GM23338 (cell line): ENCODE measurements around the gene ACTMAP. TPM values are rescaled to one million over a fixed set of nuclear protein-coding genes. Genes with fewer than 3 reads are reported as not detected.

ENCODE experiments used
- ATAC-seq: fragments of 200-7000 bp; cut with Tn5 transposase; 3 replicates; pipeline ENCODE4 v1.9.1; 2020
- DNase-seq: peaks from one replicate; pipeline ENCODE4 v3.0.0-alpha.2; 2015; ENCODE audit warnings: low spot score
- H2AFZ ChIP-seq: fragments of 200-600 bp; sonication (generic); 2 replicates; pipeline ENCODE4 v1.8.0; 2016; ENCODE audit warnings: antibody characterized with exemption, mild to moderate bottlenecking, moderate library complexity
- H3F3A ChIP-seq: fragments of 200-600 bp; sonication (generic); replicated peaks from 2 replicates; pipeline ENCODE4 v1.8.0; 2017; ENCODE audit warnings: antibody characterized with exemption, mixed run types, low read depth
- H3K27ac ChIP-seq: fragments of 200-600 bp; sonication (generic); 2 replicates; pipeline ENCODE4 v1.6.1; 2016; ENCODE audit warnings: low read depth
- H3K27me3 ChIP-seq: fragments of 200-600 bp; sonication (generic); 2 replicates; pipeline ENCODE4 v1.8.0; 2016; ENCODE audit warnings: mild to moderate bottlenecking, mixed run types, moderate library complexity; ENCODE audit not compliant: insufficient read depth
- H3K36me3 ChIP-seq: fragments of 200-600 bp; sonication (generic); 2 replicates; pipeline ENCODE4 v1.8.0; 2016; ENCODE audit warnings: mild to moderate bottlenecking; ENCODE audit not compliant: insufficient read depth
- H3K4me1 ChIP-seq: fragments of 200-600 bp; sonication (generic); 2 replicates; pipeline ENCODE4 v1.8.0; 2016; ENCODE audit warnings: mild to moderate bottlenecking, moderate library complexity; ENCODE audit not compliant: insufficient read depth
- H3K4me2 ChIP-seq: fragments of 200-600 bp; sonication (generic); 2 replicates; pipeline ENCODE4 v1.7.1; 2017; ENCODE audit warnings: mixed run types
- H3K4me3 ChIP-seq: fragments of 200-600 bp; sonication (generic); 2 replicates; pipeline ENCODE4 v1.6.1; 2016; ENCODE audit warnings: mixed run types
- H3K79me2 ChIP-seq: fragments of 200-600 bp; sonication (generic); replicated peaks from 2 replicates; pipeline ENCODE4 v1.8.0; 2017; ENCODE audit warnings: mild to moderate bottlenecking; ENCODE audit not compliant: insufficient read depth
- H3K9me2 ChIP-seq: fragments of 200-600 bp; sonication (generic); 2 replicates; pipeline ENCODE4 v1.8.0; 2017; ENCODE audit not compliant: insufficient read depth
- H4K20me1 ChIP-seq: fragments of 200-600 bp; sonication (generic); replicated peaks from 2 replicates; pipeline ENCODE4 v1.8.0; 2017; ENCODE audit warnings: mild to moderate bottlenecking; ENCODE audit not compliant: insufficient read depth
- H3K27ac Mint-ChIP-seq: 2 replicates; pipeline ENCODE4 v1.8.0; 2020; ENCODE audit warnings: inconsistent platforms, mild to moderate bottlenecking, moderate library complexity, mixed read lengths
- H3K27me3 Mint-ChIP-seq: 3 replicates; pipeline ENCODE4 v1.8.0; 2022; ENCODE audit warnings: low read depth, mild to moderate bottlenecking, moderate library complexity, mixed read lengths, inconsistent platforms; ENCODE audit not compliant: insufficient read depth, poor library complexity
- H3K36me3 Mint-ChIP-seq: 3 replicates; pipeline ENCODE4 v1.8.0; 2021; ENCODE audit warnings: low read depth, mild to moderate bottlenecking, inconsistent platforms, moderate library complexity, mixed read lengths
- H3K4me1 Mint-ChIP-seq: 3 replicates; pipeline ENCODE4 v1.8.0; 2020; ENCODE audit warnings: mild to moderate bottlenecking, inconsistent platforms, mixed read lengths
- H3K4me3 Mint-ChIP-seq: 3 replicates; pipeline ENCODE4 v1.8.0; 2021; ENCODE audit warnings: moderate library complexity, mild to moderate bottlenecking, inconsistent platforms, mixed read lengths
- H3K9me3 Mint-ChIP-seq: 3 replicates; pipeline ENCODE4 v1.8.0; 2020; ENCODE audit warnings: moderate library complexity, mild to moderate bottlenecking, inconsistent platforms, mixed read lengths
- CREB1 ChIP-seq: fragments of 250-450 bp; sonication (Bioruptor Pico); IDR thresholded peaks from 2 replicates; pipeline ENCODE4 v1.5.0; 2020; ENCODE audit warnings: low read depth, mild to moderate bottlenecking, moderate library complexity
- ETS1 ChIP-seq: IDR thresholded peaks from 2 replicates; pipeline ENCODE4 v1.6.1; 2016; ENCODE audit warnings: antibody characterized with exemption
- EZH2 ChIP-seq: fragments of 200-600 bp; sonication (generic); IDR thresholded peaks from one replicate; pipeline ENCODE4 v1.8.0; 2017; ENCODE audit warnings: antibody characterized with exemption, mild to moderate bottlenecking, low read depth; ENCODE audit not compliant: unreplicated experiment
- EZH2phosphoT487 ChIP-seq: fragments of 200-600 bp; sonication (generic); IDR thresholded peaks from one replicate; pipeline ENCODE4 v1.8.1; 2018; ENCODE audit warnings: antibody characterized with exemption; ENCODE audit not compliant: unreplicated experiment
- JUNB ChIP-seq: IDR thresholded peaks from one replicate; pipeline ENCODE4 v1.6.1; 2016; ENCODE audit warnings: antibody characterized with exemption; ENCODE audit not compliant: unreplicated experiment
- NANOG ChIP-seq: IDR thresholded peaks from 2 replicates; pipeline ENCODE4 v1.6.1; 2016; ENCODE audit warnings: antibody characterized with exemption, borderline replicate concordance
- POLR2AphosphoS5 ChIP-seq: IDR thresholded peaks from 2 replicates; pipeline ENCODE4 v1.6.1; 2016; ENCODE audit warnings: antibody characterized with exemption, low read depth
- STAT1 ChIP-seq: IDR thresholded peaks from one replicate; pipeline ENCODE4 v1.6.1; 2016; ENCODE audit warnings: antibody characterized with exemption; ENCODE audit not compliant: unreplicated experiment
- ZNF331 ChIP-seq: fragments of 250-450 bp; sonication (Bioruptor Pico); IDR thresholded peaks from 2 replicates; pipeline ENCODE4 v1.5.0; 2020; ENCODE audit warnings: low read depth, mild to moderate bottlenecking, moderate library complexity
- polyA plus RNA-seq: library from polyadenylated mRNA; unstranded; fragments of >200 nt; fragmentation: Nextera tagmentation; extraction: Ambion mirVana; gene quantifications from 2 replicates; pipeline ENCODE4 v1.2.1, GENCODE V29; 2016
- total RNA-seq: library from RNA; depleted of rRNA; stranded (reverse); fragments of >200 nt; shearing (Covaris generic); gene quantifications from 2 replicates; pipeline ENCODE4 v1.2.3, GENCODE V29; 2014

ACTMAP gene
- total and polyA plus RNA-seq, 2 experiments from 2014 or later: 14.9 to 16.7 TPM

GRCh38 chr19:40778706-40779284 lies 28.5 kb upstream of the ACTMAP start:
- Histone ChIP-seq H3K36me3 (no peaks in the 10 kb centered on the region), H3K4me2 (peak overlapping the region; percentile 76), H3F3A (peaks cover 5% of the 10 kb centered on the region; the same call in 1 of the 2 replicates), H3K27me3 (no peaks in the 10 kb centered on the region), H3K9me2 (no peaks in the 10 kb centered on the region), H2AFZ (no peak overlapping the region), H3K79me2 (peaks cover 5% of the 10 kb centered on the region), H3K4me3 (peak overlapping the region; percentile 54), H4K20me1 (no peaks in the 10 kb centered on the region), H3K4me1 (peaks cover 11% of the 10 kb centered on the region), H3K27ac (peak overlapping the region; percentile 90)
- peak; percentile 99 for DNase-seq
- peak overlapping the region; percentile 100 for H3K27ac Mint-ChIP-seq
- no peaks in the 10 kb centered on the region; the same call in 1 of the 3 replicates for H3K9me3 Mint-ChIP-seq
- H3K4me1 Mint-ChIP-seq: peaks cover 23% of the 10 kb centered on the region
- peaks cover 12% of the 10 kb centered on the region for H3K36me3 Mint-ChIP-seq
- TF ChIP-seq ZNF331 (CRISPR knock-in tag): no peak
- TF ChIP-seq EZH2: no peak
- 0 out of 2 replicates have a peak, but pooled peaks have one; percentile 24 for TF ChIP-seq ETS1
- TF ChIP-seq CREB1 (CRISPR knock-in tag): no peak
- no peak for TF ChIP-seq EZH2phosphoT487
- no peak for TF ChIP-seq STAT1
- TF ChIP-seq JUNB: no peak
- H3K27me3 Mint-ChIP-seq: peaks cover 14% of the 10 kb centered on the region
- H3K4me3 Mint-ChIP-seq: peak overlapping the region; percentile 79
- peak; percentile 81 for ATAC-seq

GRCh38 chr19:40777937-40778705 lies 27.8 kb upstream of the ACTMAP start, which contains the start of gene RAB4B:
RAB4B (plus strand) TSS chr19:40778247; CDS start chr19:40778376, 129 bp downstream.
- H2AFZ ChIP-seq: no peak within 1 kb of the TSS
- no peaks in the 10 kb centered on the region for H3K27me3 ChIP-seq
- H4K20me1 ChIP-seq: no peaks in the 10 kb centered on the region
- H3K79me2 ChIP-seq: peaks cover 5% of the 10 kb centered on the region
- peak; percentile 82 for ATAC-seq
- TF ChIP-seq CREB1 (CRISPR knock-in tag): peak; percentile 75
- TF ChIP-seq EZH2: no peak
- TF ChIP-seq POLR2AphosphoS5: peak; percentile 25; the same call in 1 of the 2 replicates
- no peak for TF ChIP-seq NANOG
- Mint-ChIP-seq H3K4me1 (peaks cover 20% of the 10 kb centered on the region), H3K27ac (peak within 1 kb of the TSS; percentile 100), H3K27me3 (peaks cover 17% of the 10 kb centered on the region), H3K4me3 (peak within 1 kb of the TSS; percentile 79), H3K36me3 (peaks cover 8% of the 10 kb centered on the region), H3K9me3 (no peaks in the 10 kb centered on the region; the same call in 1 of the 3 replicates)
- H3K36me3 ChIP-seq: no peaks in the 10 kb centered on the region
- peak within 1 kb of the TSS; percentile 54 for H3K4me3 ChIP-seq
- H3K4me2 ChIP-seq: peak within 1 kb of the TSS; percentile 76
- no peaks in the 10 kb centered on the region for H3K9me2 ChIP-seq
- peaks cover 5% of the 10 kb centered on the region; the same call in 1 of the 2 replicates for H3F3A ChIP-seq
- H3K4me1 ChIP-seq: peaks cover 11% of the 10 kb centered on the region
- peak within 1 kb of the TSS; percentile 100 for H3K27ac ChIP-seq
- DNase-seq: peak; percentile 100
